Neural progenitor cell (in vitro differentiated cells): ENCODE data around the gene MKNK1. TPM values are rescaled to one million over a fixed set of nuclear protein-coding genes. Genes with fewer than 3 reads are reported as not detected.

Experiments used
- DNase-seq: peaks from one replicate; pipeline ENCODE4 v3.0.0-alpha.2; 2016; ENCODE audit warnings: low spot score
- H2AFZ ChIP-seq: fragments of 200-600 bp; sonication (generic); replicated peaks from 2 replicates; pipeline ENCODE4 v1.6.1; 2016; ENCODE audit warnings: antibody characterized with exemption
- H3F3A ChIP-seq: fragments of 200-600 bp; sonication (generic); 2 replicates; pipeline ENCODE4 v1.6.1; 2016; ENCODE audit warnings: antibody characterized with exemption, low read depth
- H3K27ac ChIP-seq: fragments of 200-600 bp; sonication (generic); 2 replicates; pipeline ENCODE4 v1.5.1; 2016; ENCODE audit warnings: mild to moderate bottlenecking
- H3K27me3 ChIP-seq: fragments of 200-600 bp; sonication (generic); 2 replicates; pipeline ENCODE4 v1.6.1; 2016; ENCODE audit warnings: mild to moderate bottlenecking, moderate library complexity
- H3K36me3 ChIP-seq: fragments of 200-600 bp; sonication (generic); 2 replicates; pipeline ENCODE4 v1.5.1; 2016
- H3K4me1 ChIP-seq: fragments of 200-600 bp; sonication (generic); 2 replicates; pipeline ENCODE4 v1.6.1; 2016; ENCODE audit warnings: mixed run types
- H3K4me2 ChIP-seq: fragments of 200-600 bp; sonication (generic); 2 replicates; pipeline ENCODE4 v1.6.1; 2016
- H3K4me3 ChIP-seq: fragments of 200-600 bp; sonication (generic); 2 replicates; pipeline ENCODE4 v1.5.1; 2016
- H3K79me2 ChIP-seq: fragments of 200-600 bp; sonication (generic); 2 replicates; pipeline ENCODE4 v1.6.1; 2016; ENCODE audit warnings: low read depth
- H3K9ac ChIP-seq: fragments of 200-600 bp; sonication (generic); 2 replicates; pipeline ENCODE4 v1.6.1; 2016
- H3K9me3 ChIP-seq: fragments of 200-600 bp; sonication (generic); 2 replicates; pipeline ENCODE4 v1.5.1; 2016; ENCODE audit warnings: low read depth
- H4K20me1 ChIP-seq: fragments of 200-600 bp; sonication (generic); 2 replicates; pipeline ENCODE4 v1.6.1; 2016; ENCODE audit warnings: low read depth
- H3K27ac Mint-ChIP-seq: 3 replicates; pipeline ENCODE4 v1.8.0; 2021; ENCODE audit warnings: mixed read lengths
- H3K27me3 Mint-ChIP-seq: 2 replicates; pipeline ENCODE4 v1.8.0; 2022; ENCODE audit warnings: low read depth, mild to moderate bottlenecking, inconsistent platforms, moderate library complexity, mixed read lengths; ENCODE audit not compliant: insufficient read depth
- H3K36me3 Mint-ChIP-seq: 3 replicates; pipeline ENCODE4 v1.8.0; 2021; ENCODE audit warnings: mixed read lengths
- H3K4me1 Mint-ChIP-seq: 3 replicates; pipeline ENCODE4 v1.8.0; 2021; ENCODE audit warnings: mixed read lengths
- H3K4me3 Mint-ChIP-seq: 3 replicates; pipeline ENCODE4 v1.8.0; 2021; ENCODE audit warnings: mild to moderate bottlenecking, moderate library complexity, mixed read lengths
- H3K9me3 Mint-ChIP-seq: 3 replicates; pipeline ENCODE4 v1.8.0; 2020; ENCODE audit warnings: mixed read lengths
- CTCF ChIP-seq: fragments of 200-600 bp; sonication (generic); IDR thresholded peaks from 2 replicates; pipeline ENCODE4 v1.5.1; 2017; ENCODE audit warnings: antibody characterized with exemption, mild to moderate bottlenecking
- EZH2 ChIP-seq: fragments of 200-600 bp; sonication (generic); IDR thresholded peaks from 2 replicates; pipeline ENCODE4 v1.6.1; 2017; ENCODE audit warnings: antibody characterized with exemption, mild to moderate bottlenecking, moderate library complexity
- EZH2phosphoT487 ChIP-seq: fragments of 200-600 bp; sonication (generic); IDR thresholded peaks from 2 replicates; pipeline ENCODE4 v1.6.1; 2017; ENCODE audit warnings: antibody characterized with exemption
- total RNA-seq: library from RNA; depleted of rRNA; stranded (reverse); fragments of >200 nt; gene quantifications from 2 replicates; pipeline ENCODE4 v1.2.3, GENCODE V29; 2015; ENCODE audit warnings: low replicate concordance

The MKNK1 gene
- total RNA-seq, 1 donor from 2014 or later, result 10.5 TPM

- H3K9me3 ChIP-seq, result no peaks in the 10 kb centered on the region
- H3K27me3 ChIP-seq, result peaks cover 4% of the 10 kb centered on the region
- H3K27ac Mint-ChIP-seq, result peak overlapping the region; percentile 67
- no peak overlapping the region for H2AFZ ChIP-seq
- no peak overlapping the region for H3K27ac ChIP-seq
- peaks cover 31% of the 10 kb centered on the region for H3K4me1 Mint-ChIP-seq
- H3K4me1 ChIP-seq, result no peaks in the 10 kb centered on the region
- no peak overlapping the region for H3K4me2 ChIP-seq
- TF ChIP-seq CTCF, result no peak
- TF ChIP-seq EZH2, result no peak
- TF ChIP-seq EZH2phosphoT487, result no peak
- no peaks in the 10 kb centered on the region for H3K36me3 Mint-ChIP-seq
- no peak overlapping the region for H3K9ac ChIP-seq
- H3K4me3 ChIP-seq, result no peak overlapping the region
- no peaks in the 10 kb centered on the region for H3K79me2 ChIP-seq
- no peaks in the 10 kb centered on the region for H3F3A ChIP-seq
- no peaks in the 10 kb centered on the region for H3K36me3 ChIP-seq
- DNase-seq, result no peak
- peaks cover 16% of the 10 kb centered on the region for H3K27me3 Mint-ChIP-seq
- no peaks in the 10 kb centered on the region for H4K20me1 ChIP-seq
- no peaks in the 10 kb centered on the region for H3K9me3 Mint-ChIP-seq
- H3K4me3 Mint-ChIP-seq, result peak overlapping the region; percentile 35
These were observed 51.5 kb downstream of the MKNK1 start for GRCh38 chr1:46552357-46553237.

DNA sequence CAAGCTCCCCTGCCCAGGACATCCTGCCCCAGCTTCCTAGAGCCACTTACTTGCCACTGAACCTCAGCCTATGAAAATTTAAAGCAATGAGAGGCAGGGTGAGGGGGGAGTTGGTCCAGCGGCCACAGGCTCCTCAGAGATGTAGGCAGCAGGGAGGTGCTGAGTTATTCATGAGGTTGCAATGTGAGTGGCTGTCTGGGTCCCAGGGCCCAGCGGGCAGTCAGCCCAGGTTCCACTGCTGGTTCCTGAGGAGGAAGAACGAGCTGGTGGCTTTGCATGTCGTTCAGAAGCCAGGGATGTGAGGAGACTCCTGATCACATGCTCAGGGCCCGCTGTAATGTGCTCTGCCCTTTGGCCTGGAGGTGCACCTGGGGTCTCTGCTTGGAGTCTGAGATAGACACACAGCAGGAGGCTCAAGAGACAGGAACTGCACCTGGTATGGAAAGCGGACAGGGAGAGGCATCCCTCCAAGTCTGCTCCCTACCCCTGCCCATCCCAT lies 52.4 kb downstream of the MKNK1 start, which contains the start of gene KNCN:
Gene KNCN (minus strand): TSS at position 51 of the 499 bp plus-strand sequence. CDS start 432 bp downstream, outside the sequence.
- Histone ChIP-seq H3K4me3 (no peak within 1 kb of the TSS), H2AFZ (no peak within 1 kb of the TSS), H3F3A (no peaks in the 10 kb centered on the region), H3K4me2 (no peak within 1 kb of the TSS), H3K27me3 (peaks cover 13% of the 10 kb centered on the region), H3K9ac (no peak within 1 kb of the TSS), H3K36me3 (no peaks in the 10 kb centered on the region), H3K4me1 (no peaks in the 10 kb centered on the region), H3K27ac (no peak within 1 kb of the TSS), H4K20me1 (no peaks in the 10 kb centered on the region), H3K9me3 (no peaks in the 10 kb centered on the region), H3K79me2 (no peaks in the 10 kb centered on the region)
- Mint-ChIP-seq H3K4me1 (peaks cover 31% of the 10 kb centered on the region), H3K27me3 (peaks cover 21% of the 10 kb centered on the region), H3K4me3 (peak within 1 kb of the TSS; percentile 35), H3K27ac (peak within 1 kb of the TSS; percentile 78), H3K9me3 (no peaks in the 10 kb centered on the region), H3K36me3 (no peaks in the 10 kb centered on the region)
- no peak for DNase-seq
- TF ChIP-seq EZH2 (no peak), EZH2phosphoT487 (no peak), CTCF (no peak)

DNA sequence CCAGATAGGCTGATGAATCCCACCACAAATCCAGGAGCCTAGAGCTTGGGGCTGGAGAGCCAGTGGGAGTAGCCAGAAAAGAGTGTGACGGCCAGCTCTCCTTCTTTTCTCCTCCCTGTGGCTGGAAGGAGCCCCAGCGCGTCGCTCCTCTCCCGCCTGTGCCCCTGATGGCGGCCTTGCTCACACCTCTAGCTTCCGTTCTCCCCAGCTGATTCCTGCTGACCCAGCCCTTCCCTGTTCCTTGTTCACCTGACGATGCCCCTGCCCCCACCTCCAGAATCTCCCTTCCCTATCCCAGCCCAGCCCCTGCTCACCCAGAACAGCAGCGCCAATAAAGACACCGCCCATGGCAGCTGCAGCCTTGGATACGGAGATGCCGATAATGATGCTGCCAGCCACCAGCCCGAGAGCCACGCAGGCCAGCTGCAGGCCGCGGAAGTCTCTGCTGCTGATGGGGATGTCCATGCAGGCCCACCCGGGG lies 53.3 kb downstream of the MKNK1 start:
- Histone ChIP-seq H3K9ac (no peak overlapping the region), H2AFZ (no peak overlapping the region), H3K79me2 (no peaks in the 10 kb centered on the region), H3K27ac (no peak overlapping the region), H3K4me3 (no peak overlapping the region), H4K20me1 (no peaks in the 10 kb centered on the region), H3K27me3 (peaks cover 22% of the 10 kb centered on the region), H3K36me3 (no peaks in the 10 kb centered on the region), H3F3A (no peaks in the 10 kb centered on the region), H3K4me2 (no peak overlapping the region), H3K9me3 (no peaks in the 10 kb centered on the region), H3K4me1 (no peaks in the 10 kb centered on the region)
- Mint-ChIP-seq H3K4me1 (peaks cover 31% of the 10 kb centered on the region), H3K27ac (peak overlapping the region; percentile 78), H3K27me3 (peaks cover 25% of the 10 kb centered on the region), H3K4me3 (no peak overlapping the region), H3K9me3 (no peaks in the 10 kb centered on the region), H3K36me3 (no peaks in the 10 kb centered on the region)
- TF ChIP-seq CTCF (no peak), EZH2 (no peak), EZH2phosphoT487 (no peak)
- no peak for DNase-seq
